ENCODE data around the gene ZNF283. TPM values are rescaled to one million over a fixed set of nuclear protein-coding genes. Genes with fewer than 3 reads are reported as not detected.

The ZNF283 gene
- total RNA-seq, 2 experiments from 2014 or later: 5.2 to 8.1 TPM

DNA sequence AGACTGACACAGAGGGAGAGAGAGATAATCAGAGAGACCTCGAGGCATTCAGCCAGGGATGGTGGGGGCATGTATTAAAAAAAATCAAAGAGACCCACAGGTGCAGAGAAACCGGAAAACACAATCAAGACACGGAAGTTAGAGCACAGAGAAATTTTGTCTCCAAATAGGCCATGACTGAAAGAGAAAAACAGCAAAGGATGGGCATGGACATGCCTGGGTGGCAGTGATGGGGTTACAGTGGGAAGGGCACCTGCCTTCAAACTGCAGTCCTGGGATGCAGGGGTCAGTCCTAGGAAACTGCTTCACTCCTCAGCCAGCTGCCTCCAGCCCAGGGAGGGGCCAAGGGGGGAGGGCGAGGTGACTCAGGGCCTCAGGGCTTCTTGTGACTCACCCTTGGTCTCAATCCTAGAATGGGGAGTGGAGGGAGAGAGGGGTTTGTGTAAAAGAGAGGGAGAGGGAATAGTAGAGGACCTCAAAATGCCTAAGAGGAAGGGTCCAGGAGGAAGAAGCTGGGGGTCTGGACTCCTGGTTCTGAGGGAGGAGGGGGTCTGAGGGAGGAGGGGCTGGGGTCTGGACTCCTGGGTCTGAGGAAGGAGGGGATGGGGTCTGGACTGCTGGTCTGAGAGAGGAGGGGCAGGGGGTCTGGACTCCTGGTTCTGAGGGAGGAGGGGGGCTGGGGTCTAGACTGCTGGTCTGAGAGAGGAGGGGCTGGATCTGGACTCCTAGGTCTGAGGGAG lies 42.7 kb upstream of the ZNF283 start:
- ChIA-PET POLR2A (interaction anchor here (0.8 to 1.8 kb wide), 4 partner anchors 17 to 39 kb away, joined by 4 to 6 read pairs (median 4); partner anchors contain the start of gene SMG9), CTCF (interaction anchor here (0.6 to 3.0 kb wide), 15 partner anchors 8 to 1263 kb away, joined by 3 to 40 read pairs (median 4); no protein-coding TSS in a partner anchor)
- intact Hi-C loops (cut with micrococcal nuclease): loop anchor here (10.0 kb wide), 1 partner anchor 320 kb away; the partner anchor contains the start of gene LYPD3
- DNase-seq: peak; percentile 87
- H3K4me1 Mint-ChIP-seq (ENCODE audit: low read depth): peaks cover 39% of the 10 kb centered on the region
- H3K27me3 Mint-ChIP-seq: no peaks in the 10 kb centered on the region
- H3K4me3 Mint-ChIP-seq: peak overlapping the region; percentile 75
- H3K36me3 Mint-ChIP-seq: peaks cover 8% of the 10 kb centered on the region
- H3K27ac Mint-ChIP-seq: peak overlapping the region; percentile 96
- no peaks in the 10 kb centered on the region for H3K9me3 Mint-ChIP-seq

GRCh38 chr19:43784981-43785808 lies 41.9 kb upstream of the ZNF283 start:
- CTCF ChIA-PET: interaction anchor here (0.8 to 3.0 kb wide), 12 partner anchors 9 to 1264 kb away, joined by 3 to 40 read pairs (median 4); no protein-coding TSS in a partner anchor
- DNase-seq: peak; percentile 70
- Mint-ChIP-seq H3K4me1 (ENCODE audit: low read depth) (peaks cover 39% of the 10 kb centered on the region), H3K27me3 (peaks cover 1% of the 10 kb centered on the region), H3K9me3 (no peaks in the 10 kb centered on the region), H3K27ac (peak overlapping the region; percentile 96), H3K36me3 (no peaks in the 10 kb centered on the region), H3K4me3 (peak overlapping the region; percentile 75)
- POLR2A ChIA-PET: interaction anchor here (0.6 to 1.8 kb wide), 4 partner anchors 18 to 40 kb away, joined by 3 to 6 read pairs (median 4); no protein-coding TSS in a partner anchor
- intact Hi-C loops (cut with micrococcal nuclease): loop anchor here (1.0 to 10.0 kb wide), 2 partner anchors 40 to 320 kb away; partner anchors contain the start of gene LYPD3

DNA sequence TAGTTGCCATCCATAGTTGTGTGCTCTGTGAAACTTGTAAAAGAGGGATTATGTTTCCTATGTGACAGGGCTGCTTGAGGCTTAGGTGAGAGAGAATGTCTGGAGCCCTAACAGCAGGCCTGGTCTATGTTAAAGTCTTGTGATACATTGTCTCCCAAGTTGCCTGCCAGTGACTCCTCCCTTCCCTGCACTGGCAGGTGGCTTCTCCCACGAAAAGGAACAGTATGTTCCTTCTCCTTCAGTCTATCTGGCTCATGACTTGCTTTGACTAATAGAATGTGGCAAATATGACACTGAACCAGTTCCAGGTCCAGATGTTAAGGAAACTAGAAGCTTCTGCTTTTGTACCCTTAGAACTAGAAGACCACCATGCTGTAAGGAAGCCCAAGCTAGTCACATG lies 40.5 kb upstream of the ZNF283 start:
- no peaks in the 10 kb centered on the region for H3K9me3 Mint-ChIP-seq
- POLR2A ChIA-PET: no interaction called here
- intact Hi-C loops (cut with micrococcal nuclease): loop anchor here (10.0 kb wide), 1 partner anchor 322 kb away; the partner anchor contains the start of gene LYPD3

DNA sequence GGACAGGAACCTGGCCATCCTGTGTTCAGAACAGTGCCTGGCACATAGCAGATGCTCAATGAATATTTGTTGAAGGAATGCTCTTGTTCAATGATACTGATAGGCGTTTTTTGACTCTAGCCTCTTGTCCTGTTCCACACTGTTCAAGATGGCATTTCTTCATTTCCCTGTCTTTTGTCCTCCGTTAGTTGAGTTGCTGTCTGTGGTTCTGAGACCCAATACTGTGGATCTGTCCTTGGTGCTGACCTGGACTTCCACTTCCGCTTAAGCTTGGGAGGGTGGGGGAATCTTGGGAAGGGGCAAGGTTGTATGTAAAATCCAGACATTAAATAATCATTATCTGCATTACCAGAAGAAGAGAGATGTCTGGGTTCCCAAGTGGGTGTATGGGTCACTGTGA lies 38.1 kb upstream of the ZNF283 start:
- DNase-seq: no peak
- H3K27ac Mint-ChIP-seq: no peak overlapping the region
- peaks cover 6% of the 10 kb centered on the region for H3K27me3 Mint-ChIP-seq
- no peaks in the 10 kb centered on the region for H3K36me3 Mint-ChIP-seq
- no peak overlapping the region for H3K4me3 Mint-ChIP-seq
- intact Hi-C loops (cut with micrococcal nuclease): loop anchor here (10.0 kb wide), 1 partner anchor 324 kb away; the partner anchor contains the start of gene LYPD3
- ChIA-PET POLR2A (no interaction called here), CTCF (no interaction called here)
- H3K9me3 Mint-ChIP-seq: no peaks in the 10 kb centered on the region
- H3K4me1 Mint-ChIP-seq (ENCODE audit: low read depth): peaks cover 12% of the 10 kb centered on the region

More for the DNA sequence above, 40.5 kb upstream of the ZNF283 start:
- no peak for DNase-seq
- H3K27me3 Mint-ChIP-seq: peaks cover 3% of the 10 kb centered on the region
- no peak overlapping the region for H3K27ac Mint-ChIP-seq
- H3K4me1 Mint-ChIP-seq (ENCODE audit: low read depth): peaks cover 32% of the 10 kb centered on the region
- no peaks in the 10 kb centered on the region for H3K36me3 Mint-ChIP-seq
- CTCF ChIA-PET: interaction anchor here (1.0 to 2.7 kb wide), 2 partner anchors 41 to 118 kb away, joined by 4 to 26 read pairs; no protein-coding TSS in a partner anchor
- no peak overlapping the region for H3K4me3 Mint-ChIP-seq

- CTCF ChIA-PET: interaction anchor here (0.6 to 0.9 kb wide), 2 partner anchors 45 to 50 kb away, joined by 3 read pairs; no protein-coding TSS in a partner anchor
- peaks cover 6% of the 10 kb centered on the region for H3K27me3 Mint-ChIP-seq
- H3K36me3 Mint-ChIP-seq: no peaks in the 10 kb centered on the region
- no peak overlapping the region for H3K27ac Mint-ChIP-seq
- POLR2A ChIA-PET: no interaction called here
- no peaks in the 10 kb centered on the region for H3K4me1 Mint-ChIP-seq (ENCODE audit: low read depth)
- H3K9me3 Mint-ChIP-seq: no peaks in the 10 kb centered on the region
- no peak for DNase-seq
- H3K4me3 Mint-ChIP-seq: no peak overlapping the region
- intact Hi-C loops (cut with micrococcal nuclease): no loop called here
Measured at GRCh38 chr19:43790587-43790986, 36.5 kb upstream of the ZNF283 start.

DNA sequence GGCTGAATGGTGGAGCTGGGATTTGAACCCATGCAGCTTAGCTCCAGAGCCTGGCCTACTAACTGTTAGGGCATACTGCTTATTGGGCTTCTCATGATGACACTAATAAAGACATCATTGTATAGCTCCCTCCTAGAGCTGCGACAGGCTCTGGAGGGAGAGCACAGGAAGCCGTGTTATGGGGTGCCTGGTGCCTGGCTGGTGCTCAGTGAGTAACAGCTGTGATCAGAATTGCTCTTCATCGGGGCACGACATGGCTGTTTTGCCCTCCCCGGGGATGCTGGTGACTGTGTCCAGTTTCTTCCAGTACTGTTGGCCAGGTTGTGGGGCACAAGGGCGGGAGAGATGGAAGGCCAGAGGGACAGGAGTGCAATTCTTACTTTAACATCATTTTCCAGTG lies 30.0 kb upstream of the ZNF283 start:
- H3K4me3 Mint-ChIP-seq: peak overlapping the region; percentile 20
- CTCF ChIA-PET: interaction anchor here (1.0 to 1.6 kb wide), 6 partner anchors 12 to 52 kb away, joined by 3 to 9 read pairs (median 4); no protein-coding TSS in a partner anchor
- H3K4me1 Mint-ChIP-seq (ENCODE audit: low read depth): peaks cover 11% of the 10 kb centered on the region
- H3K9me3 Mint-ChIP-seq: no peaks in the 10 kb centered on the region
- no peak for DNase-seq
- peaks cover 3% of the 10 kb centered on the region for H3K27me3 Mint-ChIP-seq
- intact Hi-C loops (cut with micrococcal nuclease): no loop called here
- H3K36me3 Mint-ChIP-seq: no peaks in the 10 kb centered on the region
- H3K27ac Mint-ChIP-seq: no peak overlapping the region
- POLR2A ChIA-PET: no interaction called here

GRCh38 chr19:43797556-43797955 lies 29.6 kb upstream of the ZNF283 start:
- Mint-ChIP-seq H3K27me3 (peaks cover 3% of the 10 kb centered on the region), H3K36me3 (no peaks in the 10 kb centered on the region)

GRCh38 chr19:43798026-43798545 lies 29.0 kb upstream of the ZNF283 start:
- Mint-ChIP-seq H3K27me3 (peaks cover 3% of the 10 kb centered on the region), H3K4me3 (peak overlapping the region; percentile 67), H3K36me3 (no peaks in the 10 kb centered on the region), H3K4me1 (ENCODE audit: low read depth) (peaks cover 11% of the 10 kb centered on the region), H3K27ac (no peak overlapping the region), H3K9me3 (no peaks in the 10 kb centered on the region)
- DNase-seq: no peak
- ChIA-PET POLR2A (no interaction called here), CTCF (interaction anchor here (1.0 to 1.6 kb wide), 2 partner anchors 11 to 14 kb away, joined by 4 to 9 read pairs; no protein-coding TSS in a partner anchor)
- intact Hi-C loops (cut with micrococcal nuclease): no loop called here

More at GRCh38 chr19:43797556-43797955, 29.6 kb upstream of the ZNF283 start:
- intact Hi-C loops (cut with micrococcal nuclease): no loop called here
- Mint-ChIP-seq H3K4me1 (ENCODE audit: low read depth) (peaks cover 11% of the 10 kb centered on the region), H3K27ac (no peak overlapping the region), H3K9me3 (no peaks in the 10 kb centered on the region), H3K4me3 (peak overlapping the region; percentile 20)
- CTCF ChIA-PET: interaction anchor here (1.0 to 1.6 kb wide), 5 partner anchors 12 to 53 kb away, joined by 3 to 9 read pairs (median 4); no protein-coding TSS in a partner anchor
- POLR2A ChIA-PET: no interaction called here
- no peak for DNase-seq

- Mint-ChIP-seq H3K36me3 (no peaks in the 10 kb centered on the region), H3K27ac (no peak overlapping the region), H3K4me1 (ENCODE audit: low read depth) (peaks cover 11% of the 10 kb centered on the region), H3K27me3 (peaks cover 2% of the 10 kb centered on the region), H3K4me3 (peak overlapping the region; percentile 67), H3K9me3 (no peaks in the 10 kb centered on the region)
- intact Hi-C loops (cut with micrococcal nuclease): no loop called here
- peak; percentile 84 for DNase-seq
- CTCF ChIA-PET: interaction anchor here (0.6 kb wide), 1 partner anchor 11 kb away, joined by 3 read pairs; no protein-coding TSS in a partner anchor
- POLR2A ChIA-PET: interaction anchor here (0.5 kb wide), 1 partner anchor 149 kb away, joined by 5 read pairs; no protein-coding TSS in a partner anchor
Measured at GRCh38 chr19:43798546-43799409, 28.3 kb upstream of the ZNF283 start.

- no peaks in the 10 kb centered on the region for H3K9me3 Mint-ChIP-seq
- DNase-seq: no peak
- POLR2A ChIA-PET: interaction anchor here (0.5 kb wide), 1 partner anchor 150 kb away, joined by 5 read pairs; no protein-coding TSS in a partner anchor
- peaks cover 11% of the 10 kb centered on the region for H3K4me1 Mint-ChIP-seq (ENCODE audit: low read depth)
- no peaks in the 10 kb centered on the region for H3K36me3 Mint-ChIP-seq
- H3K4me3 Mint-ChIP-seq: no peak overlapping the region
- CTCF ChIA-PET: interaction anchor here (0.6 to 0.9 kb wide), 2 partner anchors 10 to 54 kb away, joined by 3 read pairs; no protein-coding TSS in a partner anchor
- no peaks in the 10 kb centered on the region for H3K27me3 Mint-ChIP-seq
- intact Hi-C loops (cut with micrococcal nuclease): no loop called here
- H3K27ac Mint-ChIP-seq: no peak overlapping the region
Measured at GRCh38 chr19:43799502-43800142, 27.5 kb upstream of the ZNF283 start.

Data from activated CD4-positive, alpha-beta memory T cell treated with anti-CD3 and anti-CD28 coated beads for 36 hours (primary cell).